Mesothelial cell of epicardium (in vitro differentiated cells): ENCODE data around the gene C3orf20. TPM values are rescaled to one million over a fixed set of nuclear protein-coding genes. Genes with fewer than 3 reads are reported as not detected.

Source experiments
- DNase-seq, 2 experiments: peaks; one replicate each; pipeline ENCODE4 v3.0.0; 2021; ENCODE audit warnings: low spot score in 2 of 2; ENCODE audit not compliant: unreplicated experiment in 2 of 2
- H3K27ac Mint-ChIP-seq: 2 replicates; pipeline ENCODE4 v1.8.0; 2021; ENCODE audit warnings: mixed read lengths
- H3K27me3 Mint-ChIP-seq: 2 replicates; pipeline ENCODE4 v1.8.0; 2021; ENCODE audit warnings: low read depth, mixed read lengths
- H3K36me3 Mint-ChIP-seq: 2 replicates; pipeline ENCODE4 v1.8.0; 2021; ENCODE audit warnings: mixed read lengths
- H3K4me1 Mint-ChIP-seq: 2 replicates; pipeline ENCODE4 v1.8.0; 2021; ENCODE audit warnings: mixed read lengths
- H3K4me3 Mint-ChIP-seq: 2 replicates; pipeline ENCODE4 v1.8.0; 2021; ENCODE audit warnings: mild to moderate bottlenecking, moderate library complexity, mixed read lengths
- H3K9me3 Mint-ChIP-seq: 2 replicates; pipeline ENCODE4 v1.8.0; 2021; ENCODE audit warnings: mixed read lengths
- CTCF ChIP-seq: fragments of 200-600 bp; sonication (generic); IDR thresholded peaks from one replicate; pipeline ENCODE4 v1.5.0; 2021; ENCODE audit warnings: antibody characterized with exemption; ENCODE audit not compliant: unreplicated experiment
- total RNA-seq: library from RNA; stranded (reverse); gene quantifications from 3 replicates; pipeline ENCODE4 v1.2.1, GENCODE V29; 2021

Gene C3orf20
- total RNA-seq, 1 donor from 2014 or later, result 0.13 TPM

DNA sequence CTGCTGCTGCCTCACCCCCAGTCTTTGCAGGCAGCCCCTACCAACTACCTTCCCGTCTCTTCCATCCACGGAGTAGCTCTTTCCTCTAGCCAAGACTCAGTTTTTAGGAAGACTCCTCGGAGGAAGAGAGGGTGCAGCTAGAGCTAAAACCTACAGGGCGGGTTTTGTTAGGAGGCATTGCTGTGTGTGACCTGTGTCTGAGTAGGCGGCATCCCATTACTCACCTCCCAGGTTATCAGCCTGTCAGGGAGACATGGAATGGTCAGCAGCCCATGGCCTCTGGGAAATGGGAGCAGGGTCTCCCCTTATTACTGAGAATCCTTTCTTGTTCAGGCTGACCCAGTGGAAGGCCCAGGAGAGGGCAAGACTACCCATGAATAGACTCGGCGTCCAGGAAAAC, 100.1 kb downstream of the C3orf20 start:
- DNase-seq, result peak in 1 of 2 experiments; percentile 13
- H3K27me3 Mint-ChIP-seq, result no peaks in the 10 kb centered on the region
- no peak overlapping the region for H3K27ac Mint-ChIP-seq
- TF ChIP-seq CTCF, result no peak
- H3K4me1 Mint-ChIP-seq, result no peaks in the 10 kb centered on the region
- no peaks in the 10 kb centered on the region for H3K36me3 Mint-ChIP-seq
- no peak overlapping the region for H3K4me3 Mint-ChIP-seq
- peaks cover 14% of the 10 kb centered on the region for H3K9me3 Mint-ChIP-seq

DNA sequence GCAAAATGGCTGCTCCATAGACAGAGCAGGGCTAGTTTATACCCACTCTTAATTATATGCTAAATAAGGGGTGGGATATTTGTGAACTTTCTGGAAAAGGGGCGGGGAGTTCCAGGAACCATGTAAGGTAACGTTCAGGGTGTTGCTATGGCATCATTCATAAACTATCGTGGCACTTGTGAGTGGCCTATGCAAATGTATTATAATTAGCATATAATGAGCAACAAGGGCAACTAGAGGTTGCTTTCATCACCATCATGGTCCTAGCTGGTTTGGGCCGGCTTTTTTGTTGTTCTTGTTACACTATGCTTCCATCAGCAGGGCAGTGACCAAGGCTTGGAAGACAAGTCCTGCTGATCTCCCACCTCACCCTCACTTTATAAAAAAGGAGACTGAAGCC, 100.6 kb downstream of the C3orf20 start:
- no peak for DNase-seq
- no peak overlapping the region for H3K4me3 Mint-ChIP-seq
- no peak overlapping the region for H3K27ac Mint-ChIP-seq

DNA sequence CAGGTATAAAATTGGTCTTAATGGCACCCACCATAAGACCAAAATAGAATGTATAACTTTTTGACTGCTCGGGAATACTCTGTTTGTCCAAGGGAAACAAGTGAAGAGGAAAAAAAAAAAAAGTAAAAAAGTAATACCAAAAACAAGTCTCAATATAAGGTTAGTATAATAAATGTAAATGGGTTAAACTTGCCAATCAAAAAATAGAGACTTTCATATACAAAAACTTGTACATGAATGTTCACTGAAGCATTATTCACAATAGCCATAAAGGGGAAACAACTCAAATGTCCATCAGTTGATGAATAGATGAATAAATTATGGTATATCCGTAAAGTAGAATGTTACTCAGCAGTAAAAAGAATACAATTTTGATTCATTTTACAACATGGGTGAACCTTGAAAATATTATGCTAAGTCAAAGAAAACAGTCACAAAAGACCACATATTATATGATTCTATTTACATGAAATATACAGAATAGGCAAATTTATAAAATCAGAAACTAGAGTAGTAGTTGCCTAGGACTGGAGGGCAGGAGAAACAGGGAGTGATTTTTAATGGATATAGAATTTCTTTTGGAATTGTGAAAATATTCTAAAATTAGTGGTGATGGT, 104.2 kb downstream of the C3orf20 start:
- TF ChIP-seq CTCF, result no peak
- no peak for DNase-seq
- no peaks in the 10 kb centered on the region for H3K36me3 Mint-ChIP-seq
- no peak overlapping the region for H3K27ac Mint-ChIP-seq
- H3K27me3 Mint-ChIP-seq, result no peaks in the 10 kb centered on the region
- H3K9me3 Mint-ChIP-seq, result peaks cover 14% of the 10 kb centered on the region
- H3K4me3 Mint-ChIP-seq, result no peak overlapping the region
- peaks cover 7% of the 10 kb centered on the region for H3K4me1 Mint-ChIP-seq

More for the DNA sequence above, 100.6 kb downstream of the C3orf20 start:
- Mint-ChIP-seq H3K27me3 (no peaks in the 10 kb centered on the region), H3K9me3 (peaks cover 14% of the 10 kb centered on the region), H3K4me1 (no peaks in the 10 kb centered on the region), H3K36me3 (no peaks in the 10 kb centered on the region)
- TF ChIP-seq CTCF, result no peak

DNA sequence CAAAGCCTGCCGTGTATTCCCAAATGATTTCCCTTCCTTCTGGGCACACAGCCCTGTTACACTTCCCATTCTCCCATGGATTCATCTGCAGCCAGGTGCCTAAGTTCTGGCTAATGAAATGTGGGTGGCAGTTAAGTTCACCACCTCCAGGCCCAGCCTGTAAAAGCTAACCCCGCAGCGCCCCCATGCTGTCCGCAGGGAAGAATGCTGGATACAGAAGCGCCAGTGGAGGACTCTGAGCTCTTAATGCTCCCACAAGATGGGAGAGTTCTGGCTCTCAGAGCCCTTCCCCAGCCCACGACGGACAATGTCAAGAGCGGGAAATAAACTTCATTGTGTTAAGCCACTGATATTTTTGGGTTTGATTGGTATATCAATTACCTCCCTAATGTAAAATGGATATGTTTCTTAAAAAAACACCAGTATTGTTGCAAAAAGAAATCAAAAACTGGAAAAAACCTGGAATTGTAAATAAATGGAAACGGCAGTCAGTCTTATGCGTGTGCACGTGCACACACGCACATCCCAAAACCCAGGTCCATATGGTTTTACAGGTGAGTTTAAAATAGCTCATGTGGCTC, 106.1 kb downstream of the C3orf20 start:
- peak in 1 of 2 experiments; percentile 18 for DNase-seq
- peaks cover 14% of the 10 kb centered on the region for H3K9me3 Mint-ChIP-seq
- H3K4me3 Mint-ChIP-seq, result no peak overlapping the region
- no peak for TF ChIP-seq CTCF
- H3K36me3 Mint-ChIP-seq, result no peaks in the 10 kb centered on the region
- peaks cover 10% of the 10 kb centered on the region for H3K4me1 Mint-ChIP-seq
- H3K27me3 Mint-ChIP-seq, result peaks cover 5% of the 10 kb centered on the region
- H3K27ac Mint-ChIP-seq, result no peak overlapping the region

DNA sequence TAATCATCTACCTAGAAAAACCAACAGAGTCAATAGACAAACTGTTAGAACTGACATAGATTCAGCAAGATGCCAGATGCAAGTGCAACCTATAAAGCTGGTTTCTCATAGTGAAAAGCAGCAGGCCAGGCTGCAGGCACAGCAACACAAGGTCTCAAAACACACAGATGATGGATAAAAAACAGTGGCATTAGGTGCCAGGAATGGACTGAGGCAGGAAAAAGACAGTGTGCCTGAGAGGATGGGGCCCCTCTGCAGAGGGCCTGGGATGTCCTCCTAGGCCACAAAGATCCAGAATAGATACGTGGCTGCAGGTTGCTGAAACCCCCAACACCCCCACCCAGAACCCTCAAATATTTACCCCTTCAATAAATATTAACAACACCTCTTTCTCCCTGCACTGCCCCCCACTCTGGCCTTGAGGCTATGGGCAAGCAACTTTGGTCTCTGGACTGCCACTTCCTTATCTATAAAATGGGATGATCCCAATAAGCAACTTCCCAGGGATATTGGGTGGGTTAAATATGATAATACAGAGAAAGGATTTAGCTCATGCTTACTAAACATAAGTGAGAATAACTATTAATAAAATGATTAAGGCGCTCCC, 108.6 kb downstream of the C3orf20 start:
- Mint-ChIP-seq H3K27me3 (peaks cover 24% of the 10 kb centered on the region), H3K4me3 (no peak overlapping the region), H3K36me3 (no peaks in the 10 kb centered on the region), H3K4me1 (peaks cover 10% of the 10 kb centered on the region), H3K9me3 (peaks cover 10% of the 10 kb centered on the region), H3K27ac (no peak overlapping the region)
- DNase-seq, result no peak
- no peak for TF ChIP-seq CTCF
